ENCODE data around the gene MIB2.

The MIB2 gene

GRCh38 chr1:1598720-1599029 is 16.6 kb upstream of the MIB2 start:
- no peak for FAIRE-seq

DNA sequence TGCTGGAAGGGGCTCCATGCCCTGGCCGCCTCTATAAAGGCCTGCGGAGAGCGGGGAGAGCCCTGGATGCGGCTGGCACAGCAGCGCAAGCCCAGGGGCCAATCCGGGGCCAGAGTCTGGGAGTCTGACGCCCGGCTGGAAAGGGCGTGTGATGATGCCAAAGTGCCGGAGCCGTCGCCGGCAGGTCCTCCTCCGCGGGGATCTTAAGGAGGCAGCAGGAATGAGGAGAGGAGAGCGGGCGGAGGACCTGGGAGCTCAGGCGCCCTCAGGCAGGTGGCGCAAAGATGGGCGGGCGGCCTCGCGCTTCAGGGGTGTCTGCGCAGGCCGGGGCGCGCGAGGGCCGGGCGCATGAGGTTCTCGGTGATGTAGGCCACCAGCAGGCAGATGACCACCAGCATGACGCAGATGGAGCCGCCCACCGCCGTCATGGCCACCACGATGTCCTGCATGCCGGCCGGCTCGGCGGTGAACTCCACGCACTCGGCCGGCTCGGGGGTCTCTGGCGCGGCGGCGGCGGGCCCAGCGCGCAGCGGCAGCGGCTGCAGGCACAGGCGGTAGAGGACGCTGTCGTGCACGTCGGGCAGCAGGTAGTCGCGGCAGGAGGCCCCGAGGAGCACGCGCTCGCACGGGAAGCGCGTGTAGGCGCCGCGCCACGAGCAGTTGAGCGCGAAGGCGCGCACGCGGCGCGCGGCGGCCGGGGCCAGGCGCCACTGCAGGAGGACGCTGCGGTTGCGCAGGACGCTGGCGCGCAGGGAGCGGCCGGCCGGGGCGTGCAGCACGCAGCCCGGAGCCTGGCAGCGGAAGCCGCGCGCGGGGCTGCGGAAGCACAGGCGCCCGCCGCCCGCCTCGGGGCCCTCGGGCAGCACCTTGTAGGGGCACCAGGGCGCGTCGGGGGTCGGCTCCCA is 16.0 kb upstream of the MIB2 start:
- no peak for FAIRE-seq

DNA sequence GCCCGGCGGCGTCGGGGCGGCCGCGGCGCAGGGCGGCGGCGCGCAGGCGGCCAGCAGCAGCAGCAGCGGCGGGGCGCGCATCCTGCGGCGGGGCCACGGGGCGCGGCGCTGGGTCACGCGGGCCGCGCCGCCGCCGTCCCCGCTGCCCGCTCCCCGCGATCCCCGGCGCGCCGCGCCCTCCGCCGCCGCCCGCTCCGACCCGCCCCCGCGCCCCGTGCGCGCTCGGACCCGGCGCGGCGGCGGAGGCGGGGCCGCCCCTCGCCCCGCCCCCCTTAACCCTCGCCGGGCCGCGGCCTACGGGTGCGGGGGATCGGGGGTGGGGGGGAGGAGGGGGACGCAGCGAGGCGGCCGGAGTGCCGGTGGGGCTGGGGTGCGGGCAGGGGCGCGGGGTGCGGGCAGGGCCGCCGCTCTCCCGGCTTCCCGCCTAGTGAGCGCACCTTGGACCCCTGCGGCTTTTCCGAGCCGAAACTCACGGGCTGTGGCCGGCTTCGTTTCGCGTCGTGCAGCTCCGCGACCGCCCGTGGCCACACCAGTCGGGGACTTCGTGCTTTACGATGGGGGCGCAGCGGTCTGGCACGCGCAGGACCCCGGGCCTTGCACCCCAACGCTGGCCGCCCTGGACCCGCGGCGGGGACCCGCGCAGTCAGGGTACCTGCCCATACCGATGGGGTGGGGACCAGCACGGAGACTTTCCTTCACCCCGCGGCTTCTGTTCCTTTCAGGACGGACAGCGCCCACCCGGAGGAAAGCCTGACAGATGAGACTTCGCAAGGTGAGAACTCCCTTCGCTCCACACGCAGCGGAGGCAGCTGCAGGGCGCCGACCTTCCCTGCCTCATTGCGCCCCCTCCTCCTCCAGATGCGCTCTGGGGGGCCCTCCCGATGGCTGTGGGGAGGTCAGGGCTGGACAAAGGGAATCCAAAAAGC is 15.1 kb upstream of the MIB2 start, which contains the start of gene FNDC10:
Gene FNDC10, minus strand, starts transcription at position 201 of the 926 bp plus-strand sequence. Its CDS starts 120 bp downstream, at position 81.
- FAIRE-seq, result no peak

GRCh38 chr1:1600861-1601563 is 14.3 kb upstream of the MIB2 start:
- FAIRE-seq, result no peak

GRCh38 chr1:1601564-1602303 is 13.6 kb upstream of the MIB2 start:
- no peak for FAIRE-seq

GRCh38 chr1:1602304-1602967 is 12.9 kb upstream of the MIB2 start:
- no peak for FAIRE-seq

- no peak for FAIRE-seq
Measured at GRCh38 chr1:1602968-1603506, 12.3 kb upstream of the MIB2 start.

DNA sequence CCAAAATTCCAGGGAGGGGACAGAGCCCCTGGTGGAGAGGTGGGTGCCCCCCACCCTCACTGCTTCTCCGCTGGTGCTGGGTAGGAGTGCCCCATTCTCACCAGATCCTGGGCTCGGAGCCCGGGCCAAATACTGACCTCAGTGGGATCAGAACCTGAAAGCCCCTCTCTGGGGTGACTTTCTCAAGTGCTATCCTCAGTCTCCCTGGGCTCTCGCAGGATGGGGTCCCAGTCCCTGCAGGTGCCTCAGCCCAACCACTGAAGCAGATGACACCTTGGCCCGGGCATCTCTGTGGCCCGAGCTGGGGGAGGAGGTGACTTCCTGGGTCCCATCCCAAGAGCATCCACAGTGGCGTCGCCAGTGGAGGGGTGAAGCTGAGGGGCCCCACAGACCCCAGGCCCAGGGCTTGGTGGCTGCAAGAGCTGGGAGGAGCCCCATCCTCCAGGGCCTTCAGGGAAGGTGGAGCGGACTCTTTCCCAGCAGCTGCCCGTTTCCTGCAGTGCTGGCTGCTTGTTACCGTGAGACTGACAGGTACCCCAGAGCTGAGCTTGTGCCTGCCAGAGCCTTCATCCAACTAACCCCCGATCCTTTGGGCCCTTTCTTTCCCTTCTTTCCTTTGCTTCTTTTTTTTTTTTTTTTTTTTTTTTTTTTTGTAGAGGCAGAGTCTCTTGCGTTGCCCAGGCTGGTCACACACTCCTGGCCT is 11.5 kb upstream of the MIB2 start:
- FAIRE-seq, result no peak

- FAIRE-seq, result no peak
Measured at GRCh38 chr1:1604374-1605033, 10.8 kb upstream of the MIB2 start.

DNA sequence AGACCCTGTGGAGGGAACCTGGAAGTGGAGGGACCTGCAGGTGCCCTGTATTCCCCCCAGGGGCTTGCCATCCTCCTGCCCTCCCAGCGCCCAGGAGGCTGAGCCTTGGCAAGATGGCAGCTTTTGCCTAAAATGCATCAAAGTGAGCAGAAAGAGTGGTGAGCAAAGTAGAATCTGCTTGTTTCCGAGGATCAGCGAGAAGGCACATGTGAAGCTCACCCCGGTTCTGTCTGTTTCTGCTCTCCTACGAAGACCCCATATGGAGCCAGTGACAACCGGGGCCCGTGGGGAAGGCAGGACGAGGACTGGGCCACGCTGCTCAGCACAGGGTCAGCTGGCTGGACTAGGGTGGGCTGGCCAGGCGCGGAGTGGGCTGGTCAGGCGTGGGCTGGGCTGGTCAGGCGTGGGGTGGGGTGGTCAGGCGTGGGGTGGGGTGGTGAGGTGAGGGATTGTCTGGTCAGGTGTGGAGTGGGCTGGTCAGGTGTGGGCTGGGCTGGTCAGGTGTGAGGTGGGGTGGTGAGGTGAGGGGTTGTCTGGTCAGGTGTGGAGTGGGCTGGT is 10.2 kb upstream of the MIB2 start:
- no peak for FAIRE-seq

- no peak for FAIRE-seq
Measured at GRCh38 chr1:1605724-1606123, 9.6 kb upstream of the MIB2 start.

DNA sequence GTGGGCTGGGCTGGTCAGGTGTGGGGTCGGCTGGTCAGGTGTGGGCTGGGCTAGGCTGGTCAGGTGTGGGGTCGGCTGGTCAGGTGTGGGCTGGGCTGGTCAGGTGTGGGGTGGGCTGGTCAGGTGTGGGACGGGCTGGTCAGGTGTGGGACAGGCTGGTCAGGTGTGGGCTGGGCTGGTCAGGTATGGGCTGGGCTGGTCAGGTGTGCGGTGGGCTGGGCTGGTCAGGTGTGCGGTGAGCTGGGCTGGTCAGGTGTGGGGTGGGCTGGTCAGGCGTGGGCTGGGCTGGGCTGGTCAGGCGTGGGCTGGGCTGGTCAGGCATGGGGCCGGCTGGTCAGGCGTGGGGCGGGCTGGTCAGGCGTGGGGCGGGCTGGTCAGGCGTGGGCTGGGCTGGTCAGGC is 9.1 kb upstream of the MIB2 start:
- FAIRE-seq, result no peak

GRCh38 chr1:1609822-1610485 is 5.3 kb upstream of the MIB2 start:
- FAIRE-seq, result no peak

GRCh38 chr1:1610796-1611195 is 4.5 kb upstream of the MIB2 start:
- FAIRE-seq, result no peak

DNA sequence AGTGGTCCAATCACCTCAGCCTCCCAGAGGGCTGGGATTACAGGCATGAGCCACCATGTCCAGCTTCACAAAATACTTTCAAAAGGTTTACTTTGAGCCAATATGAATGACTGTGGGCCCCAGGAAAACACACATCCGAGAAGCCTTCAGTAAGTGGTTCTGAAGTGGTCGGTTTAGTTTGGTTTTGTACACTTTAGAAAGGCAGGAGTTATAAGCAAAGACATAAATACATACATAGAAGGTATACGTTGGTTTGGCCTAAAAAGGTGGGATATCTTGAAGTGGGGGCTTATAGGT is 3.2 kb upstream of the MIB2 start:
- no peak for FAIRE-seq

- no peak for FAIRE-seq
Measured at GRCh38 chr1:1613509-1614082, 1.7 kb upstream of the MIB2 start.

GRCh38 chr1:1614204-1614953 is 921 bp upstream of the MIB2 start:
- FAIRE-seq, result no peak

GRCh38 chr1:1614954-1615255 is 395 bp upstream of the MIB2 start:
- FAIRE-seq, result no peak

All from colon (tissue), 2 donors.